ENCODE results near the gene KANSL2. TPM values are rescaled to one million over a fixed set of nuclear protein-coding genes. Genes with fewer than 3 reads are reported as not detected.
"Not testable (repeated sequence)": the region's sequence is repeated elsewhere in the genome, so short reads cannot be mapped to it uniquely, and the experiment has no call there.

The KANSL2 gene
- 21.2 and 39.8 TPM in 2 replicates for total RNA-seq (ENCODE audit: low replicate concordance)

- TF ChIP-seq CTCF (IDR thresholded peaks at IDR 0.05; ENCODE audit: insufficient read depth, low read length), result no peak
- H3K4me3 ChIP-seq (ENCODE audit: low read depth, low read length), result peak within 1 kb of the TSS; percentile 98
- peak; percentile 98 for DNase-seq (ENCODE audit: low read depth)
These were observed at the start of gene KANSL2 for GRCh38 chr12:48681710-48682532. Gene KANSL2, minus strand, starts transcription at chr12:48682238. Its CDS starts 606 bp downstream, at chr12:48681632.

GRCh38 chr12:48728807-48729206 lies 46.8 kb upstream of the KANSL2 start:
- no peak overlapping the region for H3K4me3 ChIP-seq (ENCODE audit: low read depth, low read length)
- no peak for TF ChIP-seq CTCF (IDR thresholded peaks at IDR 0.05; ENCODE audit: insufficient read depth, low read length)
- DNase-seq (ENCODE audit: low read depth), result no peak

- DNase-seq (ENCODE audit: low read depth), result not testable (repeated sequence)
These were observed 38.7 kb upstream of the KANSL2 start for GRCh38 chr12:48720737-48721136.

GRCh38 chr12:48720171-48720570 lies 38.1 kb upstream of the KANSL2 start:
- DNase-seq (ENCODE audit: low read depth); H3K4me3 ChIP-seq (ENCODE audit: low read depth, low read length): not testable (repeated sequence)

More at GRCh38 chr12:48720737-48721136, 38.7 kb upstream of the KANSL2 start:
- H3K4me3 ChIP-seq (ENCODE audit: low read depth, low read length), result not testable (repeated sequence)

GRCh38 chr12:48719002-48719401 lies 37.0 kb upstream of the KANSL2 start:
- H3K4me3 ChIP-seq (ENCODE audit: low read depth, low read length); DNase-seq (ENCODE audit: low read depth): not testable (repeated sequence)

GRCh38 chr12:48717252-48717695 lies 35.2 kb upstream of the KANSL2 start:
- peak overlapping the region; percentile 96 for H3K4me3 ChIP-seq (ENCODE audit: low read depth, low read length)
- TF ChIP-seq CTCF (IDR thresholded peaks at IDR 0.05; ENCODE audit: insufficient read depth, low read length), result no peak
- DNase-seq (ENCODE audit: low read depth), result peak; percentile 31

GRCh38 chr12:48716493-48717251 lies 34.6 kb upstream of the KANSL2 start, which contains the start of gene CCNT1:
Gene CCNT1, minus strand, starts transcription at chr12:48716707. Its CDS starts 32 bp downstream, at chr12:48716675.
- peak; percentile 48 for TF ChIP-seq CTCF (IDR thresholded peaks at IDR 0.05; ENCODE audit: insufficient read depth, low read length)
- peak; percentile 100 for DNase-seq (ENCODE audit: low read depth)
- H3K4me3 ChIP-seq (ENCODE audit: low read depth, low read length), result peak within 1 kb of the TSS; percentile 96

GRCh38 chr12:48716168-48716492 lies 34.1 kb upstream of the KANSL2 start:
- no peak for TF ChIP-seq CTCF (IDR thresholded peaks at IDR 0.05; ENCODE audit: insufficient read depth, low read length)
- no peak for DNase-seq (ENCODE audit: low read depth)
- H3K4me3 ChIP-seq (ENCODE audit: low read depth, low read length), result peak overlapping the region; percentile 96

Measured in fibroblast of the aortic adventitia (primary cell).